Left ventricle myocardium inferior (tissue), 1 donor: Measurements from ENCODE around the gene ADRA2A. TPM values are rescaled to one million over a fixed set of nuclear protein-coding genes. Genes with fewer than 3 reads are reported as not detected.

ENCODE experiments used
- DNase-seq: peaks from one replicate; pipeline ENCODE4 v3.0.0-alpha.2; 2020
- H3K27ac ChIP-seq: fragments of 200-600 bp; replicated peaks from 2 replicates; pipeline ENCODE4 v1.8.0; 2021
- H3K27me3 ChIP-seq: fragments of 200-600 bp; 2 replicates; pipeline ENCODE4 v1.8.0; 2021; ENCODE audit warnings: low read depth
- H3K36me3 ChIP-seq: fragments of 200-600 bp; 2 replicates; pipeline ENCODE4 v1.8.0; 2021
- H3K4me1 ChIP-seq: fragments of 200-600 bp; 2 replicates; pipeline ENCODE4 v1.8.0; 2021
- H3K4me3 ChIP-seq: fragments of 200-600 bp; 2 replicates; pipeline ENCODE4 v1.8.0; 2021; ENCODE audit warnings: mild to moderate bottlenecking, moderate library complexity
- H3K9me3 ChIP-seq: fragments of 200-600 bp; replicated peaks from 2 replicates; pipeline ENCODE4 v1.8.0; 2021
- CTCF ChIP-seq: fragments of 200-600 bp; IDR thresholded peaks from 2 replicates; pipeline ENCODE4 v1.8.0; 2021; ENCODE audit warnings: antibody characterized with exemption, mild to moderate bottlenecking, borderline replicate concordance
- intact Hi-C: fragments of 100-400 bp; cut with micrococcal nuclease; formaldehyde crosslinking; loops from one replicate; pipeline ENCODE4 v1.11.0; 2022
- total RNA-seq: library from RNA; stranded (reverse); fragmentation: NEBNext Ultra II Directional; extraction: Animal tissue kit (Norgen Biotek cat#: 25700); gene quantifications from one replicate; pipeline ENCODE4 v1.2.1, GENCODE V29; 2021
- donor health status: DM: no; HTN: yes; CAD: no; lungs with severe emphysema.

The ADRA2A gene
- total RNA-seq, 1 donor from 2014 or later, result 0.27 TPM

GRCh38 chr10:111089293-111089692 is 12.5 kb downstream of the ADRA2A start:
- H3K36me3 ChIP-seq, result no peaks in the 10 kb centered on the region
- no peak overlapping the region for H3K4me3 ChIP-seq
- no peak for DNase-seq
- TF ChIP-seq CTCF, result no peak
- intact Hi-C loops, result no loop called here
- no peaks in the 10 kb centered on the region for H3K9me3 ChIP-seq
- H3K4me1 ChIP-seq, result no peaks in the 10 kb centered on the region
- no peak overlapping the region for H3K27ac ChIP-seq
- peaks cover 57% of the 10 kb centered on the region for H3K27me3 ChIP-seq

GRCh38 chr10:111091833-111092232 is 15.0 kb downstream of the ADRA2A start:
- no peak overlapping the region for H3K27ac ChIP-seq

GRCh38 chr10:111093741-111094380 is 17.0 kb downstream of the ADRA2A start:
- TF ChIP-seq CTCF, result no peak
- H3K27me3 ChIP-seq, result peaks cover 76% of the 10 kb centered on the region
- no peaks in the 10 kb centered on the region for H3K9me3 ChIP-seq
- H3K4me3 ChIP-seq, result no peak overlapping the region
- H3K4me1 ChIP-seq, result no peaks in the 10 kb centered on the region
- no peak for DNase-seq
- H3K36me3 ChIP-seq, result no peaks in the 10 kb centered on the region
- no peak overlapping the region for H3K27ac ChIP-seq
- intact Hi-C loops, result no loop called here

More at GRCh38 chr10:111091833-111092232, 15.0 kb downstream of the ADRA2A start:
- H3K9me3 ChIP-seq, result no peaks in the 10 kb centered on the region
- intact Hi-C loops, result no loop called here
- no peaks in the 10 kb centered on the region for H3K36me3 ChIP-seq
- H3K4me1 ChIP-seq, result no peaks in the 10 kb centered on the region
- peaks cover 74% of the 10 kb centered on the region for H3K27me3 ChIP-seq
- no peak overlapping the region for H3K4me3 ChIP-seq
- TF ChIP-seq CTCF, result no peak
- DNase-seq, result no peak

GRCh38 chr10:111098679-111099437 is 22.0 kb downstream of the ADRA2A start:
- Histone ChIP-seq H3K27me3 (peaks cover 64% of the 10 kb centered on the region), H3K4me3 (no peak overlapping the region), H3K27ac (no peak overlapping the region), H3K4me1 (no peaks in the 10 kb centered on the region), H3K9me3 (no peaks in the 10 kb centered on the region), H3K36me3 (no peaks in the 10 kb centered on the region)
- no peak for DNase-seq
- TF ChIP-seq CTCF, result no peak
- intact Hi-C loops, result no loop called here

GRCh38 chr10:111100198-111100597 is 23.4 kb downstream of the ADRA2A start:
- peaks cover 61% of the 10 kb centered on the region for H3K27me3 ChIP-seq
- intact Hi-C loops, result no loop called here
- no peak for DNase-seq

More at GRCh38 chr10:111100198-111100597, 23.4 kb downstream of the ADRA2A start:
- no peak for TF ChIP-seq CTCF
- no peak overlapping the region for H3K27ac ChIP-seq
- no peak overlapping the region for H3K4me3 ChIP-seq
- no peaks in the 10 kb centered on the region for H3K4me1 ChIP-seq
- no peaks in the 10 kb centered on the region for H3K9me3 ChIP-seq
- H3K36me3 ChIP-seq, result no peaks in the 10 kb centered on the region
